GM11168 (cell line): ENCODE results near the gene MSTN.

Experiments used
- in situ Hi-C: fragments of 300-500 bp; cut with MboI; formaldehyde crosslinking; loops from one replicate; pipeline ENCODE4 v1.12.0; 2022; ENCODE audit warnings: low sequenced_read_pairs; ENCODE audit not compliant: unreplicated experiment

Gene MSTN

DNA sequence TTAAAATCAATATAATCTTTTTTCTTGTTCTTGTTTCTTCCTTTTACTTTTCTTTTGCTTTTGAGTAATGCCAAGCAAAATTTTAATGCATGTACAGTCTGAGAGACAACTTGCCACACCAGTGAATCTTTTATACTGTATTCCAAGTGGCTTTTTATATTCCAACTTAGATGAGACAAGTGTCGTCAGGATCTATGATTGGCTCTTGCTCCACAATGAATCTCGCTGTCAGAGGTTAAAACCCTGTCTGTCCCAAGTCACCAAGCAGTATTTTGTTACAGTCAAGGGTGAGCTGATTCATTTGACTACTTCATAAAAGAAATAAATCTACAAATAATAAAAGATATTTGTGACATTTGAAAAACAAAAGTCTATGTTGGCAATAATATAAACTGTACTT lies at the start of gene MSTN:
MSTN (minus strand) TSS at position 129 of the 400 bp plus-strand sequence. CDS start 133 bp downstream, outside the sequence.
- in situ Hi-C loops = loop anchor here (10.0 to 25.0 kb wide), 2 partner anchors 268 to 400 kb away; partner anchors contain the start of genes ANKAR and ASNSD1

DNA sequence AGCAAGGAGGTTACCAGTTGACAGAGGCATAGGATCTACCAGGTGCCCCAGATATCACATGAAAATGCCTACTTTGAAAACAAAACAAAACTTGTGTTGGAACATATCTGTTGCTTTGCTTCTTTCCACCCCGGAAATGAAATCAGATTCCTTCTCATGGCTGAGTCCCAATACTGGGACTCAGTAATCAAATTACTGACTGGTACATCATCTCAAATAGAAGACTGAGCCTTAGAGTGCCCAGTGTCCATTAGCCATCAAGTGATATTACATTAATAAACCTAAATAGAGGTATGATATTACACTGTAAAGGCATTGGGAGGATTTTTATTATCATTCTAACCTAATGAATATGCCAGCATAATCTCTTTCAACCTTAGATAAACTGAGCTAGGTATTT lies 48.6 kb upstream of the MSTN start:
- in situ Hi-C loops = no loop called here

DNA sequence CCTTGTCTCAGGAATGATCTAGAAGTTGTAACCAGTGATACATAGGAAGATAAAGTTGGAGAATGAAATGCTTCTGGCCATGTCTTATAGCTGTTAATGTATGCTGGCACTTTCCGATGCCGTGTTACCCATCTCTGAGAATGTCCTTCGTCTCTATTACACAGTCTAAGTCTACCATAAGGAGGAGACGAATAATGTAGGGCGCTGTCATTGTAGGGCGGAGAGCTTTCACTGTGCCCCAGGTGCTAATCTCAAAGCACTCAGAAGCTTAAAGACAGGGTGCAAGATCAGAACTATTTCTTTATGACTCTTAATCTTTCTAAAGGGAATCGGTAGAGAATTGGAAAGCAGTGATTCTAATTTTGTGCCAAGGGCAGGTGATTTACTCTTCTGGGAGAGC lies 48.2 kb upstream of the MSTN start:
- in situ Hi-C loops = no loop called here

DNA sequence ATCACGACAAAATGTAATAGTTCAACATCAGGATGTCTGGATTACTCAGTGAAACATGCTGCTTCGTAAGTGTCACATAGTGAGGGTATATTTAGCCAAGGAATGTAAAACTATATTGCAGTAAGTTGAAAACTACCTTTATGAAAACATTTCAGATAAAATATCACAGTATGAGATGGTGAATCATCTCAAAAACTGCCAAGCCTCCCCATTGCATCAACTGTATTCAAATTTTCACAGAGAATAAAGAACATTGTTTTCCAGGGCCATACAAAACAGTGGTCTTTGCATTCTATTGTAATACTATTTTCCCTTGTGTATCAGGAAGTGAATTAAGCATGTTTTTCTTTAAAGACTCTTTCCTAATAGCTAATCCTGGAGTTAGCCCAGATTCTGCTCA lies 47.6 kb upstream of the MSTN start:
- in situ Hi-C loops = no loop called here

DNA sequence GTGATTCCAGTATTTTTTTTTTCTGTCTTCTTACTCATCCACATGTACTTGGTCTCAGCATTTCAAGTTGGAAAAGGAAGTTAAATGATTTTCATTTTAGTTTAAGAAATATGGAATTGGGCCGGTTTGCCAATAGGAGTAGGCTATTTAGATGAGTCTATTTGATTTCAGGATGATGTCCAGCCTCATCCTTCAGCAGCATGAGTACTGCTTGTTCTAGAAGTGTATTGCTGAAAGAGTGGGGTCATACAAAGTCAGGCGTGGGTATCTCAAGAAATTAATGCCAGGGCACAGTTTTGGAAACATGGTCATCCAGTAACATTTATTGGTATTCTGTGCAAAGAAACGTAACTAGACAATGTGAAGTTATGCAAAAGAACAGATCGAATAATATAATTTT lies 44.9 kb upstream of the MSTN start:
- in situ Hi-C loops = no loop called here

DNA sequence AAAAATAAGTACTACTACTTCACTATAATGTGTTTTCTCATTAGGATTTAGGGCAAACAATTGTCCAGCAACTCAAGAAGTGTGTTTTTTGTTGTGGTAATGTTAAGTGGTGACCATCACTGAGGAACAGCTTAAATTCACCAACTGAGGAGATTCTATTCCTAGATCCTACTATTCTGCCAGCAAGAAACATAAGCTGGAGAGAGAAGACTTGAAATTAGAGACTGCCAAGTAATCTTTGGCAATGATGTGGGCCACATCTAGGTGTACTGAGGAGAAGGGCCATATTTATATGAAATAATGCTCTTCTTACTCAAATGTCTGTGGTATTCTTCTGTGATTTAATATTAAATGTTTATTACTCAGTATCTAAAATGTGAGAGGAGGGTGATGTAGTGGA lies 44.3 kb upstream of the MSTN start:
- in situ Hi-C loops = no loop called here

DNA sequence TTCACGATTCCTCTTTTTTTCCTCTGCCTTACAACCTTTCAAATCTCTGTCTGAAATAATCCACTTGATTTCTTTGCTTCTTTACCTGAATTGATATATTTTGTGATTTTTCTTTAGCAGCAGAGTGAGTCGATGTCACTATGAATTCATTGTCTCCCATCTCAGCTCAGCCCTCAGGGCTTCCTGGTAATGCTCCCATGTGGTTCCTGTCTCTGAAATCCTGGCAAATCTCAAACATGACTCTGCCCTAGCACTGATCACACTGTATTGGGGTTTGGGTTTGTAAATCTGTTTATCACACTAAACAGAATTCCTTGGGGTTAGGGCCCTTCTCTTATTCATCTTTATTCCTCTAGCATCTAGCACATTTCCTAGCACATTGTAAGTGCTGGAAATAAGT lies 43.0 kb upstream of the MSTN start:
- in situ Hi-C loops = no loop called here

DNA sequence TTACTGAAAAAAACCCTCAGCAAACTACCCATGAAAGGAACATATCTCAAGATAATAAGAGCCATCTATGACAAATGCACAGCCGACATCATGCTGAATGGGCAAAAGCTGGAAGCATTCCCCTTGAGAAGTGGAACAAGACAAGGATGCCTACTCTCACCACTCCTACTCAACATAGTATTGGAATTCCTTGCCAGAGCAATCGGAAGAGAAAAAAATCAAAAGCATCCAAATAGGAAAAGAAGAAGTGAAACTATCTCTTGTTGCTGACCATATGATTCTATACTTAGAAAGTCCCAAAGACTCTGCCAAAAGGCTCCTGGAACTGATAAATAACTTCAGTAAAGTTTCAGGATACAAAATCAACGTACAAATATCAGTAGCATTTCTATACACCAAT lies 40.6 kb upstream of the MSTN start:
- in situ Hi-C loops = no loop called here

DNA sequence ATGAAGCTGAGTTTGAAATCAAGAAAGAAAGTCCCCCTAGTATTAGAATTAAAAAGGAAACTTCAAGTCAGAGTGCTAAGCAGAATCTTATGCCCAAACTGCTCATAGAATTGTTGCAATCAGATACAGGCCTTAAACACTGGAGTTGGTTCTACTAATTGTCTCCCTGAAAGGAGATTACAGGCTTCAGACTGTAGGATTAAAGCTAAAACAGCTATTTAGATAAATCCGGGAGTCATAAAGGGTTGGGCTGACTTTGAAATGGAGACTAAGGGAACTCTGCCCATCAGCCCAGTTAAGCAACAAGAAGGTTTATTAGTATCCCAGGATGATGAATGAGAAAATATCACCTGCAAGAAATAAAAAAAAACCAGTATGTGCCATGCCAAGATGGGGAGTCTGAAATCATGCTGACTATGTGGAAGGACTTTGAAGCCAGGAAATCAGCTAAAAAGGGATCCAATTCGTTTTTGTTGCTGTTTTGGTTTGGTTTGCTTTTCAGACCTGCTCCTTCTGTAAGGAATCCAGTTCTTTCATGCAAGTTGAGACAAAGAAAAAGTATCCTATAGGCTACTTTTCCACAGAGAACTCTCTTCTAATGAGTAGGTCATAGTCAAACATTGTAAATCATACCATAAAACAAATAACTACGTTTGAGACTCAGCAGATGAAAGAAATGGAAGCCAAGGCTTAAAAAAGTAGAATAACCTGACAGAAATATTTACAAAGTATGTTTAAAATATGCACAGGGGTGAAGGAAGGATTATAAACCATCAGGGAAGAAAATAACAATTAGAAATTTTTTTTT lies 37.6 kb upstream of the MSTN start:
- in situ Hi-C loops = loop anchor here (25.0 kb wide), 1 partner anchor 412 kb away; no protein-coding TSS in a partner anchor

DNA sequence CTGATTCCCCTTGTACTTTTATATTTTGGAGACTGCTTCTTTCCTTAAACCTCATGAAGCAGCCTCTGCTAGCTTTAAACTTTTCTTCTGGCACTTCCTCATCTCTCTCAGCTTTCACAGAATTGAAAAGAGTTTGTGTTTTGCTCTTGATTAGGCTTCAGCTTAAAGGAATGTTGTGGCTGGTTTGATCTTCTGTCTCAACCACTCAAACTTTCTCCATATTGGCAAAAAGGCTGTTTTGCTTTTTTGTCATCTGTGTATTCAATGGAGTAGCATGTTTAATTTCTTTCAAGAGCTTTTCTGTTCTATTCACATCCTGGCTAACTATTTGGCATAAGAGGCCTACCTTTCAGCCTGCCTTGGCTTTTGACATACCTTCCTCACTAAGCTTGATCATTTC lies 36.3 kb upstream of the MSTN start:
- in situ Hi-C loops = loop anchor here (25.0 kb wide), 1 partner anchor 413 kb away; no protein-coding TSS in a partner anchor

DNA sequence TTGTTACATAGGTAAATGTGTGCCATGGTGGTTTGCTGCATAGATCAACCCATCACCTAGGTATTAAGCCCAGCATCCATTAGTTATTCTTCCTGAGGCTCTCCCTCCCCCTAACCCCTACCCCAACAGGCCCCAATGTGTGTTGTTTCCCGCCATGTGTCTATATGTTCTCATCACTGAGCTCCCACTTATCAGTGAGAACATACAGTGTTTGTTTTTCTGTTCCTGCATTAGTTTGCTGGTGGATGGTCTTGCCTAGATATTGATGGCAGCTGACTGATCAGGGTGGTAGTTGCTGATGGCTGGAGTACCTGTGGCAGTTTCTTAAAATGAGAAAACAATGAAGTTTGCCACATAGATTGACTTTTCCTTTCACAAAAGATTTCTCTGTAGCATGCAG lies 34.6 kb upstream of the MSTN start:
- in situ Hi-C loops = loop anchor here (25.0 kb wide), 1 partner anchor 415 kb away; no protein-coding TSS in a partner anchor

DNA sequence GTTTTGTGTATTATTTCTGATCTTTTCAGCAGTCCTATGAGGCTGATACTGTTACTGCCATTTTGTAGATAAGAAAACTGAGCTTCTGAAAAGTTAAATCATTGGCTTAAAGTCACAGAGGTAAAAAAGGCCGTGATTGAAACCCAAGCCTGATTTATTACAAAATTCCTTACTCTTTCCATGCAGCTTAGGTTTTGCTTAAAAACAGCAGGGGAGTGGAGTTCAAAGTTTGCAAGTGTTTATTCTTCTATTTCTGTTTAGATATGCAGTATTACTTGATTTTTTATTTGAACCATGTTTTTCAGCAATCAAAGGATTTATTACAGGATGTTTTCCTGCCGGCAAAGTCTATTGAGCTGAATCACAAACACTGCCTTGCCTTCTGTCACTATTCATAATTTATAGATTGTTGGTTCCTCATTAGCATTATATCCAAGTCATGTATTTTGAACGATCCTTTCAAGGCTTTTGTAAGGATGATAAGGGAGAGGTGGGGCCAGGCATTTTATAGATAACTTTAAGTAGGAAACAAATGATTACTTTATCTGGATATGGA lies 31.9 kb upstream of the MSTN start:
- in situ Hi-C loops = loop anchor here (25.0 kb wide), 1 partner anchor 418 kb away; no protein-coding TSS in a partner anchor

DNA sequence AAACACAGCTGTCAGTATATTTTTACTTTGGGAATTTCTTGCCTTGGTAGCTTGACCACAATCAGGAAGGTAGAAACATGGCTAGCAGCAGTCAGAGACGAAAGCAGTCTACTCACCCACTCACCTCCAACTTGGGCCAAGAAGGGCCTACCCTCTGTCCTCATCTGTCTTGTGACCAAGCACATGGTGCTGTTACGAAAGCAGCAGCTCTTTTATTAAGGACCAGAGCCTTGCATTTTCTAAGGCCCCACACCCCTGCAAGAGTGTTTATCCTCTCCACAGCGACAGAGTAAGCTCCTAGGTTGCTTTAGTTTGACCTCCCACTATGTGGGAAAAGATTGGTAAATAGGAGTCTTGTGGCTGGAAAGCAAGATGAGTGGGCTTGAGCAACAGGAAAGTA lies 31.3 kb upstream of the MSTN start:
- in situ Hi-C loops = loop anchor here (25.0 kb wide), 1 partner anchor 419 kb away; no protein-coding TSS in a partner anchor

DNA sequence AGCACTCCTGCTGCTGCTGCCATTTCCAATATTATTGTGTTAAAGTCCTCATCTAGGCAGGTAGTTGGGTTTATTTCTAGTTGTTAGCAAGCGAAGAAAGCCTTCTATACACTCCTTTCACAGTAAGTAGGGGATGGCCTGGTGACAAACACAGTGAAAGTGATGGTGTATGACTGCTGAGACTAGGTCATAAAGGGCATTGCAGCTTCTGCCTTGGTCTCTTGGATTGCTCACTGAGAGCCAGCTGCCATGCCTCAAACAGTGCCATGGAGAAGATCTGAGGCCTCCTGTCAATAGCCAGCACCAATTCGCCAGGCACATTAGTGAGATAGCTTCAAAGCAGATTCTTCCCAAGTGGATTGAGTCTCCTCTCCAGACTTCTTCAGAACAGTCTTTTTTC lies 27.6 kb upstream of the MSTN start:
- in situ Hi-C loops = loop anchor here (25.0 kb wide), 1 partner anchor 422 kb away; no protein-coding TSS in a partner anchor

DNA sequence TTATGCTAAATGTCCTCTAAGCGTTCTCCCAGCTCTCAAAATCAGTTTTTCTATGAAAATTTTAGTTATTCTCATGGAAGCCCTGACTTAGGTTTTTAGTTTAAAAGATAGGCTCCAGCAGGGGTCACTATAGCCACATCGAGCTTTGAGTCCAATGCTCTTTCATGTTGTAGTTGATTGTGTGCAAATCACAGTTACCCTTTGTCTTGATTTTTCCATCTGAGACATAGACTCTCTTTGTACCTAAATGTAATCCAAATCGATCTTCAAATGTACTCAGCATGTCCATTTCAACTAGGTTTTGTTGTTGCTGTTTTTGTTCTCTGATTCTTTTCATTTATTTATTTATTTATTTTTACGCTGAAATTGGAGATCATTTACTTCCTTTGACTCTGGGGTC lies 26.4 kb upstream of the MSTN start:
- in situ Hi-C loops = loop anchor here (10.0 to 25.0 kb wide), 2 partner anchors 286 to 423 kb away; no protein-coding TSS in a partner anchor

DNA sequence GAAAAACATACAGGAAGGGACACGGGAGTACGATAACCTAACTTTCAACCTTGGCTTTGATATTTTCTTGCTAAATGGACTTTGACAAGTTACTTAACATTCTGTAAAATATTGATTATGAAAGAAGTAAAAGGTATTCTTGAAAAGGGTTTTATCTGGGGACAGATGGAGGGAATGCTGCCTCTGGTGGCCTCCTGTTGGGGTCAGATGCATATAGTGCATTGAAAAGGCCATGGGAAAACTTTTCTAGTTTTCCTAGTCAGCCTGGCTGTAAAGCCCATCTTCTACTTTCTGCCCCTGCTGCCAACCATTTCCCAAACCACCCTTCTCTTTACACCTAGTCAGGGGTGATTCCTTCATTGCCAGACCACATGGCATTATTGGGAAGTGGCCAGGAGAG lies 22.2 kb upstream of the MSTN start:
- in situ Hi-C loops = loop anchor here (10.0 to 25.0 kb wide), 2 partner anchors 290 to 428 kb away; no protein-coding TSS in a partner anchor

DNA sequence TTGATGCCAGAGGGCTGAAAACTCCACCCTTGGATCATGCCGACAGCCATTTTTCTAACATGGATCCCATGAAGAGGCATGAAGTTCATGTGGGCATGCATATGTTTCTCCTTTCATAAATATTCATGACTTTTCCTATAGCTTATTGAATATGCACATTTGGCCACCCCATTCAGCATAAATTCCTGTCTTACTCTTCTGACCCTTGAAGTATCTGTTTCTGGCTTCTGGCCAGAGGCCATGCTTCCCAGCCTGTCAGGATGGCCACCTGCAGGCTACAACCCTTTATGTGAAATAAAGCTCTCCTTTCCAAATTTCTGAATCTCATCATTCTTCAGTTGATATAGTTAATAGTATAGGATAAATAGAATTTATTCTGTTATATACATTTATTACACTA lies 19.6 kb upstream of the MSTN start:
- in situ Hi-C loops = loop anchor here (10.0 to 25.0 kb wide), 2 partner anchors 293 to 430 kb away; no protein-coding TSS in a partner anchor

DNA sequence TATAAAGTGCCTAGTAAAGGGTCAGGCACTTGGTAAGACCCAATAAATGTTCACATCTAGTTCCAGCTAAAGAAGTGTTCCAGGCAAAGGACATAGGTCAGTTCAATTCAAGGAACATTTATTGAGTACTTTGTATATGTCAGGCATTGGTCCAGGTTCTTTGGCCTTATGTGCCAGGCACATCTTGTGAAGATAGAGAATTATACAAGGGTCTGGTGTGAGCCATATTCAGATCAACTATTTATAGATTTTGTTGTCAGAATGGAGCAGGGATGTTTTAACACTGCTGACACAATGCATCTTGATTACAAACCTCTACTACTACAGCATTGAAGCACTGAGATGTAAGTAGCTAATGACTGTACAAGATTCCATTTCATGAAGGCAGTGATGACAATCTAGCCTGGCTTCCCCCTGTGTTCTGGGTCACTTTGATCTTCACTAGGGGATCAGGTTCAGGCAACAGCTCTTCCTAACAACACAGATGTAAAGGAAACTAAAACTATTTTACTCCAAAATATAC lies 18.1 kb upstream of the MSTN start:
- in situ Hi-C loops = loop anchor here (10.0 to 25.0 kb wide), 2 partner anchors 294 to 432 kb away; no protein-coding TSS in a partner anchor

DNA sequence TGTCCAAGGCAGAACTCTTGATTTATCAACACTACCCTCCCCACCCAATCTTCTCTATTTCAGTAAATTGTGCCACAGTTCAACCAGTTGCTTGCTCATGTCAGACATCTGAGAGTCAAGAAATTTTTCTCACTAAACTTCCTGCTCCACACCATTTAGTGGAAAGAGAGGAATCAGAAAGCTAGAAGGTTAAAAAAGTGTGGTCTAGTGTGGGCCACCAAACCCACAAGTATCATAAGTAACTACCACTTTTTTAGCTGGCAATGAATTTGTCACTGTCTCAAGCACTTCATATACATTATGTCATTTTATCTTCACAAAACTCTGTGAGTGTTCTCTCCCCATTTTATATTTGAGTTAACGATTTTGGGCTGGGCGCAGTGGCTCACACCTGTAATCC lies 16.6 kb upstream of the MSTN start:
- in situ Hi-C loops = loop anchor here (25.0 kb wide), 1 partner anchor 433 kb away; no protein-coding TSS in a partner anchor

DNA sequence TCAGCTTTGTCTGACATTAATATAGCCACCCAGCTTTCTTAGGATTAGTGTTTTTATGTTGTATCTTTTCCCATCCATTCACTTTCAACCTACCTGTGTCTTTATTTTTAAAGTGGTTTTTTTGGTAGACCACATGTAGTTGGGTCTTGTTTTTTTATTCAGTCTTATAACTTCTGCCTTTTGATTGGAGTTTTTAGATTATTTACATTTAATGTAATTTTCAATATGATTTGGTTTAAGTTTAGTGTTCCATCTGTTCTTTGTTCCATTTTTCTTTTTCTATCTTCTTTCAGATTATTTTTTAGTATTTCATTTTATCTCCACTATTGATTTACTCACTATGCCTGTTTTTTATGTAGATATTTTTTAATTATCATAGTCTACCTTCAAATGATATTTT lies 13.1 kb upstream of the MSTN start:
- in situ Hi-C loops = loop anchor here (25.0 kb wide), 1 partner anchor 437 kb away; no protein-coding TSS in a partner anchor
